ENCODE results near the gene DMRT1. TPM values are rescaled to one million over a fixed set of nuclear protein-coding genes. Genes with fewer than 3 reads are reported as not detected.

Gene DMRT1
- total and polyA plus RNA-seq, 9 donors, result 0.09 TPM; not detected in 8

GRCh38 chr9:969310-970150, 128.0 kb downstream of the DMRT1 start:
- no peak overlapping the region for H3K27ac ChIP-seq (ENCODE audit: low read length)
- H3K4me1 ChIP-seq (ENCODE audit: control insufficient read depth, insufficient read depth, low read length), result peaks cover 35% of the 10 kb centered on the region
- DNase-seq, result no peak
- no peaks in the 10 kb centered on the region for H3K36me3 ChIP-seq (ENCODE audit: control insufficient read depth, insufficient read depth, low read length)
- 7% methylated on average over 44 of the region's 49 CpGs for WGBS (ENCODE audit: insufficient coverage)
- H3K4me3 ChIP-seq (ENCODE audit: low read length), result no peak overlapping the region
- H3K27me3 ChIP-seq (ENCODE audit: control insufficient read depth, insufficient read depth, low read length), result peaks cover 77% of the 10 kb centered on the region
- H3K9me3 ChIP-seq (replicated peaks; ENCODE audit: control insufficient read depth, low read depth, low read length), result no peaks in the 10 kb centered on the region

DNA sequence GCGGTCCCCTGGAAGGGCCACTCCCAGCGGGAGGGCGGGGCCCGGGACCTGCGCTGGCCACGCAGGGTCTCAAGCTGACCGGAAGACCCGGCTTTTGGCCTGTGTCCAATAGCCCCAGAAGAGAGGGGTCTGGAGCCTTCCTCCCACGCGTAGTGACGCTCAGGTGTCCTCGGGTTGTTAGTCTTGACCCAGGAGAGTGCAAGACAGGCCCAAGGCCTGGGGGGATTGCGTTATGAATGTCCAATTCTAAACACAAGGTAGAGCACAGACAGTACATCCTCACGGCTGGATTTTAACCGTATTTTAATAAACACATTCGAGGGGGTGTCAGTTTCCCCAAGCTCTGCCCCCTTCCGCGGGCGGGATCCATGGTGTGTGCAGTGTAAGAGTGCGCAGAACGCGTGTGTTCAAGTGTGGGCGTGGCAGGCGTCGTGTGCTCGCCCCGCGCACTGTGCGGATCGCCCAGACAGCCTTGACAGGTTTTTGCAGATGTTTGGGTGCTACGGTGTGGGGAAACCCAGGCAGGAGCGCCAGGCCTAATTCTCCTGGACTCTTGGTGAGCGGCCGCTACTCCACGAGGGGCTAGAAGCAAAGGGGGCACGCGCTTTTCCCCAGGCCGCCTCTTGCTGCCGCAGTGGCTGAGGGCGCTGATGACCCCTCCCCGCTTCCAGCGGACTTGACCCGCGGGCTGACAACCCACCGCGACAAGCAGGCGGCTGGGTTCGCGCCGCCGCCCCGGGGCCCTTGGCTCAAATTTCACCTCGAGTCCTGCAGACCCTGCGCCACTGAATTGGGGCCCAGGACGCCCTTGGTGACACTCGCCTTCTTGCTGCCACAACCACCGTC, 128.9 kb downstream of the DMRT1 start:
- no peaks in the 10 kb centered on the region for H3K36me3 ChIP-seq (ENCODE audit: control insufficient read depth, insufficient read depth, low read length)
- H3K9me3 ChIP-seq (replicated peaks; ENCODE audit: control insufficient read depth, low read depth, low read length), result no peaks in the 10 kb centered on the region
- WGBS (ENCODE audit: insufficient coverage), result 7% methylated on average over 49 of the region's 57 CpGs
- DNase-seq, result no peak
- H3K4me3 ChIP-seq (ENCODE audit: low read length), result no peak overlapping the region
- peaks cover 82% of the 10 kb centered on the region for H3K27me3 ChIP-seq (ENCODE audit: control insufficient read depth, insufficient read depth, low read length)
- H3K27ac ChIP-seq (ENCODE audit: low read length), result no peak overlapping the region
- peaks cover 35% of the 10 kb centered on the region for H3K4me1 ChIP-seq (ENCODE audit: control insufficient read depth, insufficient read depth, low read length)

DNA sequence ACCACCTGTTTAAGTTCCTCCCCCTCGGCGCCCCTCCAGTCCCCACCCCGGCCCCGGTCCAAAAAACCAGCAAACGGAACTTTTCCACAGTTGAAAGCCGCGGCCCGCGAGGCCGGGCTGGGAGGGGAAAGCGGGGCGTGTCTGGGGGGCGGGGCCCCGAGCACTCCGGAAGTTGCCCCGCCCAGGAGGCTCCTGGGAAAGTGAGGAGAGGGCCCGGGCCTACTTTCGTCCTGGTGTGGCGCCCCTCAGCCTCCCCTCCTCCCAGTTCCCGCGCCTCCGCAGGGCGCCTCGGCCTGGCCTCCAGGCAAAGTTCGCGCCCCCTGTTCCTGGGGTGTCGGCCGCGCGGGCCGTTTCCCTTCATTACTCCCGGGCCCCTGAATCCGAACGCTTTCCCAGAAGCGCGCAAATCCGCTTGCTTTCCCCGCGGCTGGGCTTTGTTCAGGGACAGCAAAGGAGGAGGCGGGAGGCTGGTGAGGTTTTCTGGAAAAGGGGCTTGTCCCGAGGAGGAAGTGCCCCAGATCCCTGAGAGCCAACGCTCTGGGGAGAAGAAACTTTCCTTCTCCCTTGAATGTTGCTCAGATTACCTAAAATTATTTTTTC, 130.5 kb downstream of the DMRT1 start:
- Histone ChIP-seq H3K4me1 (ENCODE audit: control insufficient read depth, insufficient read depth, low read length) (peaks cover 42% of the 10 kb centered on the region), H3K36me3 (ENCODE audit: control insufficient read depth, insufficient read depth, low read length) (no peaks in the 10 kb centered on the region)
- peak; percentile 62 for DNase-seq

DNA sequence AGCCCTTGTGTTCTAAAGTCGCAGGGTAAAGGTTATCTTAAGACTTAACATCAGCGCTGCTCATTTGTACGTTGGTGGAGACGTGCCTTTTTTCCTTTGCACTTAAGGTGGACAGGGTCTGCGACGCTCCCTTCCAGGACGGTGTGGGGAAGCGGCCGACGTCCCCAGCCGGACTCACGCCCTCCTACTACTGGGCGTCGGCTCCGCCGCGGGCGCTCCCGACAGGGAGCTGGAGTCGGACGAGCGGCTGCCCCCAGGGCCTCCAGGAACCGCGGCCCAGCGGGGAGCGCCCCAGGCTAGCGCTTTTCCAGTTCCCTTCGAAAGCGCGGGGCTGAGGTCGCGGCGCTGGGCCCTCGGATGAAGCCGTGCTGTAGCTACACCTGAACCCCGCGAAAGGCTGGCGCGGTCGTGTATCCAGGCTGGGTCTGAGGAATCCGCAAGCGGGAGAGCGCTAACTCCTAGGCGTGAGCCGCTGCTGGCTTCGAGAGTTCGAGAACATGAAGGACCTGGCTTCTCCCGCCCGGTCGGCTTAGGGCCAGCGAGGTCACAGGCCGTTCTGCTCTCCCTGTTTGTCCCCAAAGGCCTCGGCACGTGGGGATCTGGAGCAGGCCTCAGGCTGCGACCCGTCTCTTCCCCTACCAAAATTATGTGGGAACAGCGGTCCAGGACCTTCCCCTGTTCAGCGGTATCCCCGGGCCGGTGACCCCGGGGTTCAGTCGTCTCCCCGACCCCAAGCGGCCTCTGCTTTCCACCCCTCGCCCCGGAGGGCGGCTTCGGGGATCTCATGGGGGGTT, 131.2 kb downstream of the DMRT1 start:
- H3K4me3 ChIP-seq (ENCODE audit: low read length), result peak overlapping the region; percentile 46
- peaks cover 45% of the 10 kb centered on the region for H3K4me1 ChIP-seq (ENCODE audit: control insufficient read depth, insufficient read depth, low read length)
- H3K27ac ChIP-seq (ENCODE audit: low read length), result no peak overlapping the region
- 21% methylated on average over 62 of the region's 68 CpGs for WGBS (ENCODE audit: insufficient coverage)
- DNase-seq, result no peak
- H3K36me3 ChIP-seq (ENCODE audit: control insufficient read depth, insufficient read depth, low read length), result no peaks in the 10 kb centered on the region
- H3K27me3 ChIP-seq (ENCODE audit: control insufficient read depth, insufficient read depth, low read length), result peaks cover 89% of the 10 kb centered on the region
- H3K9me3 ChIP-seq (replicated peaks; ENCODE audit: control insufficient read depth, low read depth, low read length), result no peaks in the 10 kb centered on the region

More for the DNA sequence above, 130.5 kb downstream of the DMRT1 start:
- Histone ChIP-seq H3K9me3 (replicated peaks; ENCODE audit: control insufficient read depth, low read depth, low read length) (no peaks in the 10 kb centered on the region), H3K4me3 (ENCODE audit: low read length) (peak overlapping the region; percentile 46), H3K27me3 (ENCODE audit: control insufficient read depth, insufficient read depth, low read length) (peaks cover 87% of the 10 kb centered on the region), H3K27ac (ENCODE audit: low read length) (peak overlapping the region; percentile 13)
- 2% methylated on average over 27 of the region's 42 CpGs for WGBS (ENCODE audit: insufficient coverage)

GRCh38 chr9:973295-973834, 131.9 kb downstream of the DMRT1 start:
- peaks cover 45% of the 10 kb centered on the region for H3K4me1 ChIP-seq (ENCODE audit: control insufficient read depth, insufficient read depth, low read length)
- H3K9me3 ChIP-seq (replicated peaks; ENCODE audit: control insufficient read depth, low read depth, low read length), result no peaks in the 10 kb centered on the region
- no peak for DNase-seq
- H3K27me3 ChIP-seq (ENCODE audit: control insufficient read depth, insufficient read depth, low read length), result peaks cover 92% of the 10 kb centered on the region
- WGBS (ENCODE audit: insufficient coverage), result 56% methylated on average over 9 of the region's 17 CpGs
- H3K36me3 ChIP-seq (ENCODE audit: control insufficient read depth, insufficient read depth, low read length), result no peaks in the 10 kb centered on the region
- no peak overlapping the region for H3K4me3 ChIP-seq (ENCODE audit: low read length)
- no peak overlapping the region for H3K27ac ChIP-seq (ENCODE audit: low read length)

GRCh38 chr9:974031-974995, 132.8 kb downstream of the DMRT1 start:
- H3K27ac ChIP-seq (ENCODE audit: low read length), result no peak overlapping the region
- no peaks in the 10 kb centered on the region for H3K9me3 ChIP-seq (replicated peaks; ENCODE audit: control insufficient read depth, low read depth, low read length)
- 62% methylated on average over 15 of the region's 29 CpGs for WGBS (ENCODE audit: insufficient coverage)
- peaks cover 98% of the 10 kb centered on the region for H3K27me3 ChIP-seq (ENCODE audit: control insufficient read depth, insufficient read depth, low read length)
- no peaks in the 10 kb centered on the region for H3K36me3 ChIP-seq (ENCODE audit: control insufficient read depth, insufficient read depth, low read length)
- no peak for DNase-seq
- H3K4me3 ChIP-seq (ENCODE audit: low read length), result no peak overlapping the region
- H3K4me1 ChIP-seq (ENCODE audit: control insufficient read depth, insufficient read depth, low read length), result peaks cover 45% of the 10 kb centered on the region

DNA sequence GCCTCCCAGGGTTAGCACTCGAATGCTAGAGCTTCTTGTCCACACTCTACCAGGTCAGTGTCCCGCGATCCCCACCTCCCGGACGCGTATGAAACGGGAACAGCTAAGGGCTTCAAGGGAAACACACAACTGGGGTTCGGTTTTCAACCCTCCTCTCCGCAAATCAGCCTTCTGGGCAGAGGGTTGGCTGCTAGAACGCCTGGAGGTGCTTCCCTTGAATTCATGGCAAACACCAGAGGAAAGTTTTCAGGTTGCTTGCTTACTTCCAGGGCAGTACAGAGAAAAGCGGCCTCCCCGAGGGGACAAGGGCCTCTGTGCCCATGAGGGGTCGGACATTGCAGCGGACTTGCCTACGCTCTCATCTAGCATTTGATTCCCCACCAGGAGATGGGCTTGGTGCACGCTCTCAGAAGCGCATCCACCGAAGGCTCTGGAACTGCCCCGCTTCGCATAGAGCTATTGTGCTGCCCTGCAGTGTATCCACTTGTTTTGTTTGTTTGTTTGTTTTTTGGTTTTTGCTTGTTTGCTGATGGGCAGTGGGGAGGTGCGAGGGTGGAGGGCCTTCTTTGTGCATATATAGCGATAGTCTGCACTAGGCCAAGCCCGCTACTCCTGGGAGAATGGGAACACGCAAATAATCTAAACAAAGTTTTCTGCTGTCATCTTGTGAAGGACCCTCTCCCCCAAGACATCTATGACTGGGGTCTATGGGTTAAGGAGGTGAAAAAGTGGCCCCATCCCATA, 133.7 kb downstream of the DMRT1 start:
- Histone ChIP-seq H3K9me3 (replicated peaks; ENCODE audit: control insufficient read depth, low read depth, low read length) (no peaks in the 10 kb centered on the region), H3K27ac (ENCODE audit: low read length) (no peak overlapping the region), H3K4me3 (ENCODE audit: low read length) (no peak overlapping the region), H3K36me3 (ENCODE audit: control insufficient read depth, insufficient read depth, low read length) (no peaks in the 10 kb centered on the region), H3K27me3 (ENCODE audit: control insufficient read depth, insufficient read depth, low read length) (peaks cover 91% of the 10 kb centered on the region), H3K4me1 (ENCODE audit: control insufficient read depth, insufficient read depth, low read length) (peaks cover 38% of the 10 kb centered on the region)
- DNase-seq, result no peak
- WGBS (ENCODE audit: insufficient coverage), result 49% methylated on average over 15 of the region's 24 CpGs

DNA sequence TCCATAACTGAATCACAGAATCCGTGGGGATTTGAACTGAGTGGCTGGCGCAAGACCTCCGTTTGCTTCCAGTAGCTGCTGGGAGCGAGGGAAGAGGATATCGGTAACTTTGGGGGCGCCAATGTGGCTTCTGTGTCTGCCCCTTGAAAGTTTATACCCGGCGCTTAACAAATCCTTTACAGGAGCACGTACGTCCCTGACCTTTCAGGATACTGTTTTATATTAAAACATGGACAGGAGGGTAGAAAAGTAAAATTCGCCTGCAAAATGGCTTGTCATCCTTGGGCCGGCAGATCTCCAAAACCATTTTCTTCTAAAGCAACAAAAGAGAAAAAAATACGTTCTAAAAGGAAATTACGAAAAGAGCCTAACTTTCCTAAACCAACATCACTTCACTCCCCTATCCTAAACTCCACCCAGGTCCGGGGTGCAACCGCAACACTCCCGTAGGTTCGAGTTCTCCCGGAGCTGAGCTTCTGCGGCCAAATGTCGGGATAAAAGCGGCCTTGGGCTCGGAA, 134.3 kb downstream of the DMRT1 start:
- H3K4me3 ChIP-seq (ENCODE audit: low read length), result no peak overlapping the region
- no peaks in the 10 kb centered on the region for H3K9me3 ChIP-seq (replicated peaks; ENCODE audit: control insufficient read depth, low read depth, low read length)
- H3K27me3 ChIP-seq (ENCODE audit: control insufficient read depth, insufficient read depth, low read length), result peaks cover 88% of the 10 kb centered on the region
- no peak overlapping the region for H3K27ac ChIP-seq (ENCODE audit: low read length)
- 28% methylated on average over 10 of the region's 23 CpGs for WGBS (ENCODE audit: insufficient coverage)
- DNase-seq, result no peak
- no peaks in the 10 kb centered on the region for H3K36me3 ChIP-seq (ENCODE audit: control insufficient read depth, insufficient read depth, low read length)
- peaks cover 31% of the 10 kb centered on the region for H3K4me1 ChIP-seq (ENCODE audit: control insufficient read depth, insufficient read depth, low read length)
